GM23338 (cell line): ENCODE data around the gene GDPD5. TPM values are rescaled to one million over a fixed set of nuclear protein-coding genes. Genes with fewer than 3 reads are reported as not detected.

Experiments used
- ATAC-seq: fragments of 200-7000 bp; cut with Tn5 transposase; 3 replicates; pipeline ENCODE4 v1.9.1; 2020
- DNase-seq: peaks from one replicate; pipeline ENCODE4 v3.0.0-alpha.2; 2015; ENCODE audit warnings: low spot score
- H2AFZ ChIP-seq: fragments of 200-600 bp; sonication (generic); 2 replicates; pipeline ENCODE4 v1.8.0; 2016; ENCODE audit warnings: antibody characterized with exemption, mild to moderate bottlenecking, moderate library complexity
- H3F3A ChIP-seq: fragments of 200-600 bp; sonication (generic); replicated peaks from 2 replicates; pipeline ENCODE4 v1.8.0; 2017; ENCODE audit warnings: antibody characterized with exemption, mixed run types, low read depth
- H3K27ac ChIP-seq: fragments of 200-600 bp; sonication (generic); 2 replicates; pipeline ENCODE4 v1.6.1; 2016; ENCODE audit warnings: low read depth
- H3K27me3 ChIP-seq: fragments of 200-600 bp; sonication (generic); 2 replicates; pipeline ENCODE4 v1.8.0; 2016; ENCODE audit warnings: mild to moderate bottlenecking, mixed run types, moderate library complexity; ENCODE audit not compliant: insufficient read depth
- H3K36me3 ChIP-seq: fragments of 200-600 bp; sonication (generic); 2 replicates; pipeline ENCODE4 v1.8.0; 2016; ENCODE audit warnings: mild to moderate bottlenecking; ENCODE audit not compliant: insufficient read depth
- H3K4me1 ChIP-seq: fragments of 200-600 bp; sonication (generic); 2 replicates; pipeline ENCODE4 v1.8.0; 2016; ENCODE audit warnings: mild to moderate bottlenecking, moderate library complexity; ENCODE audit not compliant: insufficient read depth
- H3K4me2 ChIP-seq: fragments of 200-600 bp; sonication (generic); 2 replicates; pipeline ENCODE4 v1.7.1; 2017; ENCODE audit warnings: mixed run types
- H3K4me3 ChIP-seq: fragments of 200-600 bp; sonication (generic); 2 replicates; pipeline ENCODE4 v1.6.1; 2016; ENCODE audit warnings: mixed run types
- H3K79me2 ChIP-seq: fragments of 200-600 bp; sonication (generic); replicated peaks from 2 replicates; pipeline ENCODE4 v1.8.0; 2017; ENCODE audit warnings: mild to moderate bottlenecking; ENCODE audit not compliant: insufficient read depth
- H3K9me2 ChIP-seq: fragments of 200-600 bp; sonication (generic); 2 replicates; pipeline ENCODE4 v1.8.0; 2017; ENCODE audit not compliant: insufficient read depth
- H4K20me1 ChIP-seq: fragments of 200-600 bp; sonication (generic); replicated peaks from 2 replicates; pipeline ENCODE4 v1.8.0; 2017; ENCODE audit warnings: mild to moderate bottlenecking; ENCODE audit not compliant: insufficient read depth
- H3K27ac Mint-ChIP-seq: 2 replicates; pipeline ENCODE4 v1.8.0; 2020; ENCODE audit warnings: inconsistent platforms, mild to moderate bottlenecking, moderate library complexity, mixed read lengths
- H3K27me3 Mint-ChIP-seq: 3 replicates; pipeline ENCODE4 v1.8.0; 2022; ENCODE audit warnings: low read depth, mild to moderate bottlenecking, moderate library complexity, mixed read lengths, inconsistent platforms; ENCODE audit not compliant: insufficient read depth, poor library complexity
- H3K36me3 Mint-ChIP-seq: 3 replicates; pipeline ENCODE4 v1.8.0; 2021; ENCODE audit warnings: low read depth, mild to moderate bottlenecking, inconsistent platforms, moderate library complexity, mixed read lengths
- H3K4me1 Mint-ChIP-seq: 3 replicates; pipeline ENCODE4 v1.8.0; 2020; ENCODE audit warnings: mild to moderate bottlenecking, inconsistent platforms, mixed read lengths
- H3K4me3 Mint-ChIP-seq: 3 replicates; pipeline ENCODE4 v1.8.0; 2021; ENCODE audit warnings: moderate library complexity, mild to moderate bottlenecking, inconsistent platforms, mixed read lengths
- H3K9me3 Mint-ChIP-seq: 3 replicates; pipeline ENCODE4 v1.8.0; 2020; ENCODE audit warnings: moderate library complexity, mild to moderate bottlenecking, inconsistent platforms, mixed read lengths
- CREB1 ChIP-seq: fragments of 250-450 bp; sonication (Bioruptor Pico); IDR thresholded peaks from 2 replicates; pipeline ENCODE4 v1.5.0; 2020; ENCODE audit warnings: low read depth, mild to moderate bottlenecking, moderate library complexity
- EZH2phosphoT487 ChIP-seq: fragments of 200-600 bp; sonication (generic); IDR thresholded peaks from one replicate; pipeline ENCODE4 v1.8.1; 2018; ENCODE audit warnings: antibody characterized with exemption; ENCODE audit not compliant: unreplicated experiment
- NANOG ChIP-seq: IDR thresholded peaks from 2 replicates; pipeline ENCODE4 v1.6.1; 2016; ENCODE audit warnings: antibody characterized with exemption, borderline replicate concordance
- ZNF114 ChIP-seq: fragments of 250-450 bp; sonication (Bioruptor Pico); IDR thresholded peaks from 2 replicates; pipeline ENCODE4 v1.5.0; 2020; ENCODE audit warnings: mild to moderate bottlenecking, moderate library complexity
- polyA plus RNA-seq: library from polyadenylated mRNA; unstranded; fragments of >200 nt; fragmentation: Nextera tagmentation; extraction: Ambion mirVana; gene quantifications from 2 replicates; pipeline ENCODE4 v1.2.1, GENCODE V29; 2016
- total RNA-seq: library from RNA; depleted of rRNA; stranded (reverse); fragments of >200 nt; shearing (Covaris generic); gene quantifications from 2 replicates; pipeline ENCODE4 v1.2.3, GENCODE V29; 2014
- TF ChIP-seq, protein P1 (sequence below), 2 experiments: fragments of 200-600 bp in 1 of 2; sonication (generic) in 1 of 2; conservative IDR thresholded peaks; 2 replicates each; pipeline versions ENCODE4 v1.5.1 to v1.6.1; 2016 to 2017; ENCODE audit warnings: antibody characterized with exemption in 2 of 2, low read depth in 2 of 2, mild to moderate bottlenecking in 2 of 2, moderate library complexity in 1 of 2
- TF ChIP-seq, protein P2 (sequence below): IDR thresholded peaks from 2 replicates; pipeline ENCODE4 v1.6.1; 2016; ENCODE audit warnings: antibody characterized with exemption

The GDPD5 gene
- total and polyA plus RNA-seq, 2 experiments from 2014 or later: 1.6 to 4.9 TPM

DNA sequence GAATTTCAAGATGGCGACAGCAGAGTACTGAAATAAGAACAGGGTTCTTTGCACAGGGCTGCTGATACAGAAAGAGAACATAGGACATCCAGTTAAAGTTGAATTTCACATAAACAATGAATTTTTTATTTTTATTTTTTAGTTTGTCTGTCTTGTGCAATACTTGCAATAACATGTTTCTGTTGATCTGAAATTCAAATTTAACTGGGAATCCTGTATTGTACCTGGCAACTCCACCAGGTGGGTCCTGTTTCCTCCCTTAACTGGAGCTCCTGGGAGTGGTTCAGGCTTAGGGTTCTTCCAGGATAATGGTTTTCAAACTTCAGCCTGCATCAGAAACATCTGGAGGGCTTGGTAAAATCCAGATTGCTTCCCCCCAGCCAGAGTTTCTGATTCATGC lies 21.4 kb upstream of the GDPD5 start (continued):
- TF ChIP-seq NANOG: no peak
- TF ChIP-seq, protein P1, sequence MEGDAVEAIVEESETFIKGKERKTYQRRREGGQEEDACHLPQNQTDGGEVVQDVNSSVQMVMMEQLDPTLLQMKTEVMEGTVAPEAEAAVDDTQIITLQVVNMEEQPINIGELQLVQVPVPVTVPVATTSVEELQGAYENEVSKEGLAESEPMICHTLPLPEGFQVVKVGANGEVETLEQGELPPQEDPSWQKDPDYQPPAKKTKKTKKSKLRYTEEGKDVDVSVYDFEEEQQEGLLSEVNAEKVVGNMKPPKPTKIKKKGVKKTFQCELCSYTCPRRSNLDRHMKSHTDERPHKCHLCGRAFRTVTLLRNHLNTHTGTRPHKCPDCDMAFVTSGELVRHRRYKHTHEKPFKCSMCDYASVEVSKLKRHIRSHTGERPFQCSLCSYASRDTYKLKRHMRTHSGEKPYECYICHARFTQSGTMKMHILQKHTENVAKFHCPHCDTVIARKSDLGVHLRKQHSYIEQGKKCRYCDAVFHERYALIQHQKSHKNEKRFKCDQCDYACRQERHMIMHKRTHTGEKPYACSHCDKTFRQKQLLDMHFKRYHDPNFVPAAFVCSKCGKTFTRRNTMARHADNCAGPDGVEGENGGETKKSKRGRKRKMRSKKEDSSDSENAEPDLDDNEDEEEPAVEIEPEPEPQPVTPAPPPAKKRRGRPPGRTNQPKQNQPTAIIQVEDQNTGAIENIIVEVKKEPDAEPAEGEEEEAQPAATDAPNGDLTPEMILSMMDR (conservative IDR thresholded peaks at IDR 0.05; ENCODE audit: low read depth in 2 of 2): no peak

DNA sequence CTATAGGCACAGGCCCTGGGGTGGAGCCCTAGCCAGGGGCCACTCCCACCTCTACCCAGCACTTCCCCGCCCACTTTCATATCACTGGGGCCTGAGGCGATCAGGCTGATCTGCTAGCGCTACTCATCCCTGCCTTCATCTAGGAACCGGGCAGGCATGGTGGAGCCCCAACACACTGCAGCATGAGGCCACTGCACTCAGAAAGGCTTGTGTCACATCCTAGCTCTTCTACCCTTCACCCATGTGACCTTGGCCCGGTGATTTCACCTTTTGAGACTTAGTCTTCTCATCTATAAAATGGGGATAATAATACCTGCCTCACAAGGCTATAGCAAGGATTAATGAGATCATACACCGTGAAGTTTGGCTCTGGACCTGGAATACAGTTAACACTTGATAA lies 18.1 kb upstream of the GDPD5 start:
- peaks cover 13% of the 10 kb centered on the region for H3K4me1 Mint-ChIP-seq
- no peaks in the 10 kb centered on the region for H3K9me2 ChIP-seq
- peak; percentile 42 for ATAC-seq

DNA sequence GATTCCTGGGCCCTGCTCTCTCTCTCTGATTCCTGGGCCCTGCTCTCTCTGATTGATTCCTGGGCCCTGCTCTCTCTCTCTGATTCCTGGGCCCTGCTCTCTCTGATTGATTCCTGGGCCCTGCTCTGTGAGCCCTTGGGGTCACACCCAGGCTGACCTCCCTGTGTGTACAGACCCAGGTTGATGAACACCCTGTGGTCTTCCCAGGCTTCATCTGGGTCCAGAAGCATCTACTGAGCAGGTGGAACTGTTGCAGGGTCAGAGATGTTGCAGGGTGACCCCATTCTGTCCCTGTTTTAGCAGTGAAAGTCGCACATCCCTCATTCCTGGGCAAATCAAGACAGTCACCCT lies 16.3 kb upstream of the GDPD5 start:
- no peak overlapping the region for H3K27ac Mint-ChIP-seq
- no peak for DNase-seq
- Histone ChIP-seq H3K36me3 (no peaks in the 10 kb centered on the region), H3F3A (no peaks in the 10 kb centered on the region), H3K4me1 (no peaks in the 10 kb centered on the region), H4K20me1 (no peaks in the 10 kb centered on the region), H2AFZ (no peak overlapping the region), H3K9me2 (no peaks in the 10 kb centered on the region), H3K27ac (no peak overlapping the region), H3K4me2 (no peak overlapping the region), H3K27me3 (no peaks in the 10 kb centered on the region), H3K79me2 (no peaks in the 10 kb centered on the region), H3K4me3 (no peak overlapping the region)
- peaks cover 7% of the 10 kb centered on the region for H3K27me3 Mint-ChIP-seq
- peaks cover 5% of the 10 kb centered on the region; the same call in 2 of the 3 replicates for H3K4me1 Mint-ChIP-seq
- no peaks in the 10 kb centered on the region for H3K9me3 Mint-ChIP-seq
- TF ChIP-seq CREB1 (no peak), NANOG (no peak), ZNF114 (CRISPR knock-in tag) (no peak)
- H3K4me3 Mint-ChIP-seq: no peak overlapping the region
- no peaks in the 10 kb centered on the region for H3K36me3 Mint-ChIP-seq
- no peak for ATAC-seq

More for the DNA sequence above, 18.1 kb upstream of the GDPD5 start:
- Histone ChIP-seq H3F3A (no peaks in the 10 kb centered on the region), H3K4me1 (no peaks in the 10 kb centered on the region; the same call in 1 of the 2 replicates), H3K4me2 (no peak overlapping the region), H3K27me3 (no peaks in the 10 kb centered on the region), H3K27ac (no peak overlapping the region), H3K79me2 (no peaks in the 10 kb centered on the region), H2AFZ (no peak overlapping the region), H3K36me3 (no peaks in the 10 kb centered on the region), H3K4me3 (no peak overlapping the region), H4K20me1 (no peaks in the 10 kb centered on the region)
- H3K27me3 Mint-ChIP-seq: peaks cover 7% of the 10 kb centered on the region
- H3K36me3 Mint-ChIP-seq: no peaks in the 10 kb centered on the region
- no peak for DNase-seq
- no peaks in the 10 kb centered on the region; the same call in 2 of the 3 replicates for H3K9me3 Mint-ChIP-seq
- no peak overlapping the region for H3K4me3 Mint-ChIP-seq
- H3K27ac Mint-ChIP-seq: no peak overlapping the region
- TF ChIP-seq, protein P2, sequence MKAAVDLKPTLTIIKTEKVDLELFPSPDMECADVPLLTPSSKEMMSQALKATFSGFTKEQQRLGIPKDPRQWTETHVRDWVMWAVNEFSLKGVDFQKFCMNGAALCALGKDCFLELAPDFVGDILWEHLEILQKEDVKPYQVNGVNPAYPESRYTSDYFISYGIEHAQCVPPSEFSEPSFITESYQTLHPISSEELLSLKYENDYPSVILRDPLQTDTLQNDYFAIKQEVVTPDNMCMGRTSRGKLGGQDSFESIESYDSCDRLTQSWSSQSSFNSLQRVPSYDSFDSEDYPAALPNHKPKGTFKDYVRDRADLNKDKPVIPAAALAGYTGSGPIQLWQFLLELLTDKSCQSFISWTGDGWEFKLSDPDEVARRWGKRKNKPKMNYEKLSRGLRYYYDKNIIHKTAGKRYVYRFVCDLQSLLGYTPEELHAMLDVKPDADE: no peak
- TF ChIP-seq ZNF114 (CRISPR knock-in tag): no peak
- TF ChIP-seq EZH2phosphoT487: no peak
- TF ChIP-seq NANOG: no peak
- TF ChIP-seq, protein P1 (conservative IDR thresholded peaks at IDR 0.05; ENCODE audit: low read depth in 2 of 2): no peak
